Lower leg skin (tissue), 3 donors: ENCODE results near the gene YBX3.

ENCODE experiments used
- POLR2A ChIP-seq, 2 donors: fragments of 450-650 bp; IDR thresholded peaks; one replicate each; pipeline ENCODE4 v1.6.1; 2016 to 2017; ENCODE audit warnings: antibody characterized with exemption in 2 of 2, mild to moderate bottlenecking in 1 of 2, moderate library complexity in 1 of 2
- TF ChIP-seq, protein P1 (sequence below), 3 donors: fragments of 450-650 bp; IDR thresholded peaks; one replicate each; pipeline ENCODE4 v1.5.1; 2016; ENCODE audit warnings: antibody characterized with exemption in 3 of 3, mild to moderate bottlenecking in 3 of 3, moderate library complexity in 2 of 3

DNA sequence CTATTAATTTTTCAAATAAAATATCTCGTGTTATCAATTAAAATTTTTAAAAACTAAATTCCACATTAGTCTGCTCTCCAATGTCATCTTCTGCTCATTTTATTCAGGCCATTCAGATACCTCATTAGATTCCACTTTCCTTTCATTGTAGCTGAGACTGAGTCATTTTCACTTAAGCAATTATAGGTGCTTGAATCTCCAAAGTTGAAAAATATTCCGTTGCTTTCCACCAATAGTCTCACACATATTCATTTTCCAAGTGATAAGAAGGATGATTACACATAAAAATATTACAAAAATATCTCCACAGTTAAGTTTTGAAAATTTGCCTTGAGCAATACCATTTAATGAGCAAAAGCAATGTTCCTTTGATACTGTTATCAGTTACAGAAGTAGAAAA, 36.5 kb upstream of the YBX3 start:
- no peak for TF ChIP-seq POLR2A (IDR thresholded peaks at IDR 0.05)
- TF ChIP-seq, protein P1, sequence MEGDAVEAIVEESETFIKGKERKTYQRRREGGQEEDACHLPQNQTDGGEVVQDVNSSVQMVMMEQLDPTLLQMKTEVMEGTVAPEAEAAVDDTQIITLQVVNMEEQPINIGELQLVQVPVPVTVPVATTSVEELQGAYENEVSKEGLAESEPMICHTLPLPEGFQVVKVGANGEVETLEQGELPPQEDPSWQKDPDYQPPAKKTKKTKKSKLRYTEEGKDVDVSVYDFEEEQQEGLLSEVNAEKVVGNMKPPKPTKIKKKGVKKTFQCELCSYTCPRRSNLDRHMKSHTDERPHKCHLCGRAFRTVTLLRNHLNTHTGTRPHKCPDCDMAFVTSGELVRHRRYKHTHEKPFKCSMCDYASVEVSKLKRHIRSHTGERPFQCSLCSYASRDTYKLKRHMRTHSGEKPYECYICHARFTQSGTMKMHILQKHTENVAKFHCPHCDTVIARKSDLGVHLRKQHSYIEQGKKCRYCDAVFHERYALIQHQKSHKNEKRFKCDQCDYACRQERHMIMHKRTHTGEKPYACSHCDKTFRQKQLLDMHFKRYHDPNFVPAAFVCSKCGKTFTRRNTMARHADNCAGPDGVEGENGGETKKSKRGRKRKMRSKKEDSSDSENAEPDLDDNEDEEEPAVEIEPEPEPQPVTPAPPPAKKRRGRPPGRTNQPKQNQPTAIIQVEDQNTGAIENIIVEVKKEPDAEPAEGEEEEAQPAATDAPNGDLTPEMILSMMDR (IDR thresholded peaks at IDR 0.05): no peak
